ENCODE measurements around the gene RNF114. TPM values are rescaled to one million over a fixed set of nuclear protein-coding genes. Genes with fewer than 3 reads are reported as not detected.
"Not testable (repeated sequence)": the region's sequence is repeated elsewhere in the genome, so short reads cannot be mapped to it uniquely, and the experiment has no call there.

RNF114 gene
- total RNA-seq, 2 donors from 2014 or later: 82.4 to 128 TPM

DNA sequence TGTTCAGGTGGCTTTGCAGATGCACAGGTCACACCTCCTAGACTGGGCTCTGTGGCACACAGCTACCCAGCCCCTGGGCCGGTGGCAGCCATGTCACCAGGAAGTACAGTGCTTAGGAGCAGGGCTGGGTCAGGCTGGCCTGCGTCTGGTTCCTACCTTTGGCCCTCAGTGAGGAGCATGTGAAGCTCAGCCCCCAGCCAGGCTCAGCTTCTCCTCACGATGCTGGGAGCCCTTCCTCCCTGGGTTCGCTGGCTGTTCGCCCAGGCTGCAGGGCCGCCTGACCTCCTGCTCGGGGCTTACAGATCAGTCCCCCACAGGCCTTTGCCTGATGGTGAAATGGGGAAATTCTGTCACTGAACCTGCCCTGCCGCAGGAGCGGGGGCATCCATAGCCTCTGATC, 43.9 kb upstream of the RNF114 start:
- no peak for DNase-seq (ENCODE audit: low spot score)
- no peaks in the 10 kb centered on the region for H3K9me3 ChIP-seq
- no peaks in the 10 kb centered on the region for H3K27me3 ChIP-seq (replicated peaks; ENCODE audit: insufficient read depth)
- no peak overlapping the region for H3K27ac ChIP-seq
- no peak overlapping the region for H3K4me3 ChIP-seq
- H3K4me1 ChIP-seq (ENCODE audit: control insufficient read depth in 1 of 2, low read depth in 2 of 2): peaks cover 13 to 30% of the 10 kb centered on the region in 2 donors
- no peak for TF ChIP-seq CTCF (IDR thresholded peaks at IDR 0.05)
- ATAC-seq (ENCODE audit: insufficient number of reproducible peaks, low FRiP score, low read depth): no peak
- no peaks in the 10 kb centered on the region for H3K36me3 ChIP-seq

GRCh38 chr20:49892817-49893216, 43.4 kb upstream of the RNF114 start:
- H3K4me1 ChIP-seq (ENCODE audit: control insufficient read depth in 1 of 2, low read depth in 2 of 2): peaks cover 10 to 24% of the 10 kb centered on the region in 2 donors
- no peak for DNase-seq (ENCODE audit: low spot score)
- H3K4me3 ChIP-seq: no peak overlapping the region

GRCh38 chr20:49893242-49894072, 42.7 kb upstream of the RNF114 start:
- Histone ChIP-seq H3K36me3 (no peaks in the 10 kb centered on the region), H3K9me3 (no peaks in the 10 kb centered on the region), H3K4me3 (peak overlapping the region; percentile 16), H3K27me3 (replicated peaks; ENCODE audit: insufficient read depth) (no peaks in the 10 kb centered on the region), H3K27ac (no peak overlapping the region), H3K4me1 (ENCODE audit: control insufficient read depth in 1 of 2, low read depth in 2 of 2) (peaks cover 7 to 18% of the 10 kb centered on the region in 2 donors)
- no peak for TF ChIP-seq CTCF (IDR thresholded peaks at IDR 0.05)
- no peak for DNase-seq (ENCODE audit: low spot score)
- no peak for ATAC-seq (ENCODE audit: insufficient number of reproducible peaks, low FRiP score, low read depth)

More at GRCh38 chr20:49892817-49893216, 43.4 kb upstream of the RNF114 start:
- Histone ChIP-seq H3K36me3 (no peaks in the 10 kb centered on the region), H3K27ac (no peak overlapping the region), H3K9me3 (no peaks in the 10 kb centered on the region), H3K27me3 (replicated peaks; ENCODE audit: insufficient read depth) (no peaks in the 10 kb centered on the region)
- TF ChIP-seq CTCF (IDR thresholded peaks at IDR 0.05): no peak
- ATAC-seq (ENCODE audit: insufficient number of reproducible peaks, low FRiP score, low read depth): no peak

- Histone ChIP-seq H3K27ac (no peak overlapping the region), H3K27me3 (replicated peaks; ENCODE audit: insufficient read depth) (no peaks in the 10 kb centered on the region), H3K9me3 (no peaks in the 10 kb centered on the region), H3K4me1 (ENCODE audit: control insufficient read depth in 1 of 2, low read depth in 2 of 2) (peaks cover 7 to 17% of the 10 kb centered on the region in 2 donors), H3K36me3 (no peaks in the 10 kb centered on the region), H3K4me3 (peak overlapping the region; percentile 16)
- DNase-seq (ENCODE audit: low spot score): no peak
- no peak for ATAC-seq (ENCODE audit: insufficient number of reproducible peaks, low FRiP score, low read depth)
- TF ChIP-seq CTCF (IDR thresholded peaks at IDR 0.05): no peak
These were observed 42.1 kb upstream of the RNF114 start for GRCh38 chr20:49894073-49894470.

GRCh38 chr20:49895474-49896093, 40.6 kb upstream of the RNF114 start:
- not testable (repeated sequence) for H3K4me3 ChIP-seq; H3K27me3 ChIP-seq (replicated peaks; ENCODE audit: insufficient read depth); H3K9me3 ChIP-seq; H3K36me3 ChIP-seq; ATAC-seq (ENCODE audit: insufficient number of reproducible peaks, low FRiP score, low read depth); DNase-seq (ENCODE audit: low spot score); H3K27ac ChIP-seq
- peaks cover 7 to 17% of the 10 kb centered on the region in 2 donors for H3K4me1 ChIP-seq (ENCODE audit: control insufficient read depth in 1 of 2, low read depth in 2 of 2)
